ENCODE measurements around the gene NWD2.

NWD2 gene

DNA sequence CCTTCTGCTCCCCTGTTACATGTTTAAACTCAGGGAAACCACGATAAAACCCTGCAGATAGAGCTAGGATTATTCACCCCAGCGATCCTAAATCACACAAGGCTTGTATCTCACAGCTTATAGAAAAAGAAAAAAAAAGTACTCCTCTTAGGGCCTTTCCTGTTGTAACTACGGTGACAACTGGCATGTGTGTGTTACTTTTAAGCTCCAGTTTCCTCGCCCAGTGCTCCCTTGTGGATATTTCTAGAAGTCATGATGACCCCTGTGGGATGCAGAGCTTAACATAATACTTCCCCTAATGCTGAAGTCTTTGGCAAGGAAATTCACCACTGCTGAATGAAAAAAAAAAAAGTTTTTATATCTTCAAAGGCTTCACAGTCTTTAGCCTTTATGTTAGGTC, 114.7 kb downstream of the NWD2 start:
- in situ Hi-C loops (cut with MboI; ENCODE audit: low pct_unique_long_range_greater_than_20kb, low sequenced_read_pairs, unreplicated experiment): no loop called here
- TF ChIP-seq, protein P1, sequence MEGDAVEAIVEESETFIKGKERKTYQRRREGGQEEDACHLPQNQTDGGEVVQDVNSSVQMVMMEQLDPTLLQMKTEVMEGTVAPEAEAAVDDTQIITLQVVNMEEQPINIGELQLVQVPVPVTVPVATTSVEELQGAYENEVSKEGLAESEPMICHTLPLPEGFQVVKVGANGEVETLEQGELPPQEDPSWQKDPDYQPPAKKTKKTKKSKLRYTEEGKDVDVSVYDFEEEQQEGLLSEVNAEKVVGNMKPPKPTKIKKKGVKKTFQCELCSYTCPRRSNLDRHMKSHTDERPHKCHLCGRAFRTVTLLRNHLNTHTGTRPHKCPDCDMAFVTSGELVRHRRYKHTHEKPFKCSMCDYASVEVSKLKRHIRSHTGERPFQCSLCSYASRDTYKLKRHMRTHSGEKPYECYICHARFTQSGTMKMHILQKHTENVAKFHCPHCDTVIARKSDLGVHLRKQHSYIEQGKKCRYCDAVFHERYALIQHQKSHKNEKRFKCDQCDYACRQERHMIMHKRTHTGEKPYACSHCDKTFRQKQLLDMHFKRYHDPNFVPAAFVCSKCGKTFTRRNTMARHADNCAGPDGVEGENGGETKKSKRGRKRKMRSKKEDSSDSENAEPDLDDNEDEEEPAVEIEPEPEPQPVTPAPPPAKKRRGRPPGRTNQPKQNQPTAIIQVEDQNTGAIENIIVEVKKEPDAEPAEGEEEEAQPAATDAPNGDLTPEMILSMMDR (IDR thresholded peaks at IDR 0.05; ENCODE audit: extremely low read depth, insufficient read depth, missing control alignments): no peak
- DNase-seq (ENCODE audit: low spot score): no peak

- TF ChIP-seq, protein P1 (IDR thresholded peaks at IDR 0.05; ENCODE audit: extremely low read depth, insufficient read depth, missing control alignments): no peak
- DNase-seq (ENCODE audit: low spot score): no peak
- in situ Hi-C loops (cut with MboI; ENCODE audit: low pct_unique_long_range_greater_than_20kb, low sequenced_read_pairs, unreplicated experiment): no loop called here
Observed at GRCh38 chr4:37365888-37366287, 121.3 kb downstream of the NWD2 start.

GRCh38 chr4:37367901-37368300, 123.4 kb downstream of the NWD2 start:
- in situ Hi-C loops (cut with MboI; ENCODE audit: low pct_unique_long_range_greater_than_20kb, low sequenced_read_pairs, unreplicated experiment): no loop called here
- TF ChIP-seq, protein P1 (IDR thresholded peaks at IDR 0.05; ENCODE audit: extremely low read depth, insufficient read depth, missing control alignments): no peak

DNA sequence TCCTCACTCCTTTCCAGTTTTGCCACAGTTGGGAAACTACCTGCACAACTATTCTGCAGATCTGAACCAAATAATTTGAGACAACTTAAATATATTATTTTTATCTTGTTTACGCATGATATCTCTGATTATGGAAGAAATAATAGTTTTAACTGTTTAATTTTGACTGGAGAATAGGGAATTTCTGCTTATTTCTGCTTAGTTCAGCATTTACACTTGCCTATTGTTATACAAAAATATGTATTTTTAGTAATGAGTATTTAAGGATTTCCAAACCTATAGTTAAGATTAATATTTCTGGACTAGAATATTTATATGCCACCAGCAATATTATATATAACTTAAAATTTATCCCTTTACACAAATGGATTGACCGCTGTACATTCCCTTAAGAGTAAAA, 125.5 kb downstream of the NWD2 start:
- DNase-seq (ENCODE audit: low spot score): no peak
- in situ Hi-C loops (cut with MboI; ENCODE audit: low pct_unique_long_range_greater_than_20kb, low sequenced_read_pairs, unreplicated experiment): no loop called here
- TF ChIP-seq, protein P1 (IDR thresholded peaks at IDR 0.05; ENCODE audit: extremely low read depth, insufficient read depth, missing control alignments): no peak

More at GRCh38 chr4:37367901-37368300, 123.4 kb downstream of the NWD2 start:
- DNase-seq (ENCODE audit: low spot score): no peak

GRCh38 chr4:37381040-37381668, 136.6 kb downstream of the NWD2 start:
- TF ChIP-seq, protein P1 (IDR thresholded peaks at IDR 0.05; ENCODE audit: extremely low read depth, insufficient read depth, missing control alignments): no peak
- no peak for DNase-seq (ENCODE audit: low spot score)

DNA sequence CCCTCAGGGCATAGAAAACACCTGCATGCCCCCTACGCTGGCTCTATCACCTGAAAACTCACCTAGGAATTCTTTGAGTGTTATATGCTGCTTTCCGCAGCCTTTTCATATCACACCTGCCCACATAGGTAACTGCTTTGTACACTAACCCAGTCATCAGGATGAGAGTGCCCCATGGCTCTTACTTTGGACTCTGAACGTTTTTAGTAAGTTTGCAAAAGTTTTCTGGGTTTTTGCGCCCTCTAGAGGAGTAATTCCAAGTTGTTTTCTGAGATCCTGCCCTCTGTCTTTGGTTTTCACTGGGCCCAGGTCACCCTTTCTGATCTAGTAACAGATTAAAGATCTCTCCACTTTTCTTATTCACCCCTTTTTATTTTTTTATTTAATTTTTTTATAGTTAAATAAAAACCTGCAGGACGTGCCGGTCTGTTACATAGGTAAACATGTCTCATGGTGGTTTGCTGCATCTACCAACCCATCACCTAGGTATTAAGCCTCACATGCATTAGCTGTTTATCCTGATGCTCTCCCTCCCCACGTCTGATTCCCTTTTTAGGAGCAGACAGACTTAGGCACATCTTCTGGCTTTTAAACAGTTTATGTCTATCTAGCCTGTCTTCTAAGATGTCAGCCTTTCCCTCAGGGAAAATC, 139.2 kb downstream of the NWD2 start:
- peak; percentile 50 for DNase-seq (ENCODE audit: low spot score)
- TF ChIP-seq, protein P1 (IDR thresholded peaks at IDR 0.05; ENCODE audit: extremely low read depth, insufficient read depth, missing control alignments): peak; percentile 65
- in situ Hi-C loops (cut with MboI; ENCODE audit: low pct_unique_long_range_greater_than_20kb, low sequenced_read_pairs, unreplicated experiment): loop anchor here (10.0 kb wide), 1 partner anchor 969 kb away; no protein-coding TSS in a partner anchor

More at GRCh38 chr4:37381040-37381668, 136.6 kb downstream of the NWD2 start:
- in situ Hi-C loops (cut with MboI; ENCODE audit: low pct_unique_long_range_greater_than_20kb, low sequenced_read_pairs, unreplicated experiment): loop anchor here (10.0 kb wide), 1 partner anchor 966 kb away; no protein-coding TSS in a partner anchor

Data from GM13977 (cell line).